Measurements from ENCODE around the gene IFT80.
"Not testable (repeated sequence)": the region's sequence is repeated elsewhere in the genome, so short reads cannot be mapped to it uniquely, and the experiment has no call there.

The IFT80 gene

GRCh38 chr3:160362896-160363295, 36.1 kb downstream of the IFT80 start:
- not testable (repeated sequence) for H3K27ac ChIP-seq (ENCODE audit: low read depth, low read length); H3K4me1 ChIP-seq (ENCODE audit: control insufficient read depth, insufficient read depth, low read length); H3K4me3 ChIP-seq (ENCODE audit: low read depth, low read length); H3K27me3 ChIP-seq (ENCODE audit: control insufficient read depth, insufficient read depth, low read length); H3K9me3 ChIP-seq (ENCODE audit: control insufficient read depth, insufficient read depth, low read length); H3K9ac ChIP-seq (ENCODE audit: low read depth, low read length); H3K36me3 ChIP-seq (ENCODE audit: control insufficient read depth, insufficient read depth, low read length)

GRCh38 chr3:160355826-160356225, 43.2 kb downstream of the IFT80 start:
- Histone ChIP-seq H3K9me3 (ENCODE audit: control insufficient read depth, insufficient read depth, low read length) (no peaks in the 10 kb centered on the region), H3K36me3 (ENCODE audit: control insufficient read depth, insufficient read depth, low read length) (peaks cover 8% of the 10 kb centered on the region), H3K27me3 (ENCODE audit: control insufficient read depth, insufficient read depth, low read length) (no peaks in the 10 kb centered on the region), H3K4me3 (ENCODE audit: low read depth, low read length) (no peak overlapping the region), H3K9ac (ENCODE audit: low read depth, low read length) (no peak overlapping the region), H3K4me1 (ENCODE audit: control insufficient read depth, insufficient read depth, low read length) (no peaks in the 10 kb centered on the region), H3K27ac (ENCODE audit: low read depth, low read length) (no peak overlapping the region)

- H3K4me3 ChIP-seq (ENCODE audit: low read depth, low read length): no peak overlapping the region
- H3K4me1 ChIP-seq (ENCODE audit: control insufficient read depth, insufficient read depth, low read length): no peaks in the 10 kb centered on the region
- H3K36me3 ChIP-seq (ENCODE audit: control insufficient read depth, insufficient read depth, low read length): no peaks in the 10 kb centered on the region
- H3K27me3 ChIP-seq (ENCODE audit: control insufficient read depth, insufficient read depth, low read length): no peaks in the 10 kb centered on the region
- H3K27ac ChIP-seq (ENCODE audit: low read depth, low read length): no peak overlapping the region
- H3K9ac ChIP-seq (ENCODE audit: low read depth, low read length): no peak overlapping the region
- no peaks in the 10 kb centered on the region for H3K9me3 ChIP-seq (ENCODE audit: control insufficient read depth, insufficient read depth, low read length)
These were observed 52.5 kb downstream of the IFT80 start for GRCh38 chr3:160346511-160346910.

- Histone ChIP-seq H3K27me3 (ENCODE audit: control insufficient read depth, insufficient read depth, low read length) (no peaks in the 10 kb centered on the region), H3K36me3 (ENCODE audit: control insufficient read depth, insufficient read depth, low read length) (no peaks in the 10 kb centered on the region), H3K4me3 (ENCODE audit: low read depth, low read length) (no peak overlapping the region), H3K27ac (ENCODE audit: low read depth, low read length) (no peak overlapping the region), H3K4me1 (ENCODE audit: control insufficient read depth, insufficient read depth, low read length) (0 out of 2 replicates have a peak, but pooled peaks cover 5% of the 10 kb centered on the region), H3K9me3 (ENCODE audit: control insufficient read depth, insufficient read depth, low read length) (peaks cover 2% of the 10 kb centered on the region; the same call in 1 of the 2 replicates), H3K9ac (ENCODE audit: low read depth, low read length) (no peak overlapping the region)
These were observed 55.9 kb downstream of the IFT80 start for GRCh38 chr3:160343132-160343531.

GRCh38 chr3:160340351-160340750, 58.7 kb downstream of the IFT80 start:
- no peak overlapping the region for H3K9ac ChIP-seq (ENCODE audit: low read depth, low read length)
- no peaks in the 10 kb centered on the region for H3K27me3 ChIP-seq (ENCODE audit: control insufficient read depth, insufficient read depth, low read length)
- H3K27ac ChIP-seq (ENCODE audit: low read depth, low read length): no peak overlapping the region
- peaks cover 6% of the 10 kb centered on the region; the same call in 1 of the 2 replicates for H3K9me3 ChIP-seq (ENCODE audit: control insufficient read depth, insufficient read depth, low read length)
- no peaks in the 10 kb centered on the region for H3K36me3 ChIP-seq (ENCODE audit: control insufficient read depth, insufficient read depth, low read length)
- no peak overlapping the region for H3K4me3 ChIP-seq (ENCODE audit: low read depth, low read length)
- 0 out of 2 replicates have a peak, but pooled peaks cover 5% of the 10 kb centered on the region for H3K4me1 ChIP-seq (ENCODE audit: control insufficient read depth, insufficient read depth, low read length)

GRCh38 chr3:160331127-160331937, 67.7 kb downstream of the IFT80 start:
- H3K27ac ChIP-seq (ENCODE audit: low read depth, low read length): no peak overlapping the region
- peaks cover 3% of the 10 kb centered on the region; the same call in 1 of the 2 replicates for H3K4me1 ChIP-seq (ENCODE audit: control insufficient read depth, insufficient read depth, low read length)
- no peaks in the 10 kb centered on the region for H3K36me3 ChIP-seq (ENCODE audit: control insufficient read depth, insufficient read depth, low read length)
- no peaks in the 10 kb centered on the region for H3K9me3 ChIP-seq (ENCODE audit: control insufficient read depth, insufficient read depth, low read length)
- H3K4me3 ChIP-seq (ENCODE audit: low read depth, low read length): no peak overlapping the region
- no peaks in the 10 kb centered on the region for H3K27me3 ChIP-seq (ENCODE audit: control insufficient read depth, insufficient read depth, low read length)
- H3K9ac ChIP-seq (ENCODE audit: low read depth, low read length): no peak overlapping the region

GRCh38 chr3:160330690-160331089, 68.3 kb downstream of the IFT80 start:
- Histone ChIP-seq H3K4me3 (ENCODE audit: low read depth, low read length) (no peak overlapping the region), H3K27ac (ENCODE audit: low read depth, low read length) (no peak overlapping the region), H3K9ac (ENCODE audit: low read depth, low read length) (no peak overlapping the region), H3K4me1 (ENCODE audit: control insufficient read depth, insufficient read depth, low read length) (peaks cover 3% of the 10 kb centered on the region; the same call in 1 of the 2 replicates), H3K9me3 (ENCODE audit: control insufficient read depth, insufficient read depth, low read length) (no peaks in the 10 kb centered on the region), H3K27me3 (ENCODE audit: control insufficient read depth, insufficient read depth, low read length) (no peaks in the 10 kb centered on the region), H3K36me3 (ENCODE audit: control insufficient read depth, insufficient read depth, low read length) (no peaks in the 10 kb centered on the region)

GRCh38 chr3:160330109-160330508, 68.9 kb downstream of the IFT80 start:
- H3K9me3 ChIP-seq (ENCODE audit: control insufficient read depth, insufficient read depth, low read length): no peaks in the 10 kb centered on the region
- no peaks in the 10 kb centered on the region for H3K36me3 ChIP-seq (ENCODE audit: control insufficient read depth, insufficient read depth, low read length)
- H3K27me3 ChIP-seq (ENCODE audit: control insufficient read depth, insufficient read depth, low read length): no peaks in the 10 kb centered on the region
- H3K4me1 ChIP-seq (ENCODE audit: control insufficient read depth, insufficient read depth, low read length): peaks cover 3% of the 10 kb centered on the region; the same call in 1 of the 2 replicates
- no peak overlapping the region for H3K27ac ChIP-seq (ENCODE audit: low read depth, low read length)
- H3K9ac ChIP-seq (ENCODE audit: low read depth, low read length): no peak overlapping the region
- no peak overlapping the region for H3K4me3 ChIP-seq (ENCODE audit: low read depth, low read length)

GRCh38 chr3:160326286-160326685, 72.7 kb downstream of the IFT80 start:
- not testable (repeated sequence) for H3K4me1 ChIP-seq (ENCODE audit: control insufficient read depth, insufficient read depth, low read length); H3K4me3 ChIP-seq (ENCODE audit: low read depth, low read length); H3K36me3 ChIP-seq (ENCODE audit: control insufficient read depth, insufficient read depth, low read length); H3K27ac ChIP-seq (ENCODE audit: low read depth, low read length); H3K9ac ChIP-seq (ENCODE audit: low read depth, low read length); H3K9me3 ChIP-seq (ENCODE audit: control insufficient read depth, insufficient read depth, low read length); H3K27me3 ChIP-seq (ENCODE audit: control insufficient read depth, insufficient read depth, low read length)

- H3K4me1 ChIP-seq (ENCODE audit: control insufficient read depth, insufficient read depth, low read length); H3K27ac ChIP-seq (ENCODE audit: low read depth, low read length); H3K4me3 ChIP-seq (ENCODE audit: low read depth, low read length); H3K36me3 ChIP-seq (ENCODE audit: control insufficient read depth, insufficient read depth, low read length); H3K9ac ChIP-seq (ENCODE audit: low read depth, low read length); H3K27me3 ChIP-seq (ENCODE audit: control insufficient read depth, insufficient read depth, low read length); H3K9me3 ChIP-seq (ENCODE audit: control insufficient read depth, insufficient read depth, low read length): not testable (repeated sequence)
These were observed 77.2 kb downstream of the IFT80 start for GRCh38 chr3:160321821-160322220.

- Histone ChIP-seq H3K27ac (ENCODE audit: low read depth, low read length) (no peak overlapping the region), H3K9ac (ENCODE audit: low read depth, low read length) (no peak overlapping the region), H3K36me3 (ENCODE audit: control insufficient read depth, insufficient read depth, low read length) (0 out of 2 replicates have a peak, but pooled peaks cover 2% of the 10 kb centered on the region), H3K9me3 (ENCODE audit: control insufficient read depth, insufficient read depth, low read length) (no peaks in the 10 kb centered on the region), H3K27me3 (ENCODE audit: control insufficient read depth, insufficient read depth, low read length) (no peaks in the 10 kb centered on the region), H3K4me3 (ENCODE audit: low read depth, low read length) (no peak overlapping the region), H3K4me1 (ENCODE audit: control insufficient read depth, insufficient read depth, low read length) (peaks cover 12% of the 10 kb centered on the region)
These were observed 79.7 kb downstream of the IFT80 start for GRCh38 chr3:160319322-160319721.
